Retinal pigment epithelial cell (primary cell): ENCODE data around the gene AVEN.

Source experiments
- DNase-seq: peaks from one replicate; pipeline ENCODE4 v3.0.0-alpha.2; 2010; ENCODE audit warnings: low read depth
- H3K4me3 ChIP-seq: 2 replicates; pipeline ENCODE4 v1.5.1; 2011; ENCODE audit warnings: mild to moderate bottlenecking, low read length, control low read depth, moderate library complexity
- CTCF ChIP-seq: conservative IDR thresholded peaks from 2 replicates; pipeline ENCODE4 v1.5.1; 2011; ENCODE audit warnings: low read depth, low read length, control low read depth, inconsistent platforms

The AVEN gene

GRCh38 chr15:33871980-33872379 lies 167.0 kb downstream of the AVEN start:
- no peak overlapping the region for H3K4me3 ChIP-seq
- TF ChIP-seq CTCF: no peak
- DNase-seq: no peak

- TF ChIP-seq CTCF: no peak
- no peak overlapping the region for H3K4me3 ChIP-seq
- DNase-seq: no peak
These were observed 172.8 kb downstream of the AVEN start for GRCh38 chr15:33866101-33866737.

DNA sequence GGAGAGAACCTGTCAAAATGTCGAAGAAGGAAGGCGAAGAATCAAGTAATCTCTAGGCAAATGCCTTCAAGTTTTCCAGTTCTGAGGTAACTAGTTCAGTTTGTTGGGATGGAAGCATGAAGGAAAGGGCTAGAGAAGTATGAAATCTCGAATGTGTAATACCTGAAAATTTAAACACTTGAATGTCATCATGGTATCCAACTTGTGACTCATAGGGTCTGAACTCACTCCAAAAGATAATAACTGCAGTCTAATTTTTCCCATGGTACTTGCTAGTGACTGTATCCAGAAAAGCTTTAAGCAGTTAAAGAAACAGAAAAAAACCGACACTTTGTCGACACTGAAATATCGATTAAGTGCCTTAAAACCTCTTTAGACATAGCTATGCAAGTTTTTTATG lies 173.6 kb downstream of the AVEN start:
- no peak for DNase-seq
- no peak for TF ChIP-seq CTCF
- H3K4me3 ChIP-seq: no peak overlapping the region

DNA sequence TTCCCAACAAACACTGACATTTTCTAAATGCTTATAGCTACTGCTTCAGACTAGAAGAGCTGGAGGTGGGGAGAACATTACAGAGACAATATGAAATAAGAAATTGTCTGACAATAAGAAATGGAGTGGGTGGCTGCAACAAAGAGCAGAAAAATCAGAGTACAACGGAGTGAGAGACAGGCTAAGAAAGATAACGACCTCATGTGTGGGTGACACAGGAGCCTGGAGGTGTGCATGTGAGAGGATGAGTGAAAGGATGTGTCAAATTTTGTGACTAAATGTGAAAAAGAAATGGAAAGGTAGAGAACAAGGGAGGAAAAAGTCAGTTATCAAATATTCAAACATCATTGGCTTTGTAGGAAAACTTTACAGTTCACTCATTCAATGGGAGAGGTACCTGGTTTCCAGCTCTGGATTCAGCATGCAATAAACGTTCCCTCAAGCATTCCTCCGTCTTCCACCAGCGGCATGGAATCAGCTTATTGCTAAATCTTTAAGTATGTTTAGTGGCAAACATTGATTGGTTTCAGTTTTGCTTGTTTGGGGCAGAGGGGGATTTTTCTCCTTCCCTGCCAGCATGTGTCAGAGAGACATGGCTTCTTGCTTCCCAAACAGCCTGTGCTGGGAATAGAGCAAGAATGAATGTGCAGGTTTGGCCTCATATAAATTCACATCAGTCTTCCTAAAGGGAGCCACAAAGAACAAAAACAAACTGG lies 174.5 kb downstream of the AVEN start:
- H3K4me3 ChIP-seq: no peak overlapping the region
- no peak for TF ChIP-seq CTCF
- DNase-seq: no peak

DNA sequence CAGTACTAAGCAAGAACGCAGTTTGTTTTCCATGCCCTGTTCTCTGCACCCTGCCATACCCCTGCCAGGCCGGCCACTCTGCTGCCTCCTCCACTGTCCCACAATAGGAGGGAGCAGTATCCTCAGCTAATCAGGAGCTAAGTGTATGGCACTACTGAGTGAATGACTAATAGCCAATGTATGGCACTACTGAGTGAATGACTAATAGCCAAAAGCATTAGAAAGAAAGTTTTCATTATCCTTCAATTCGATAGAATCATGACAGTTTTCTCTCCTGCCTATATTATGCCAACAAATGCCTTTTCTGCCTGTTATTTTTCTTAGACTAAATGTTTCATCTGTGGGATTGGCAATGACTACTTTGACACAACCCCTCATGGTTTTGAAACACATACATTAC lies 178.2 kb downstream of the AVEN start:
- no peak for TF ChIP-seq CTCF

GRCh38 chr15:33859992-33860545 lies 178.9 kb downstream of the AVEN start:
- no peak for TF ChIP-seq CTCF
- DNase-seq: no peak
- no peak overlapping the region for H3K4me3 ChIP-seq

More for the DNA sequence above, 178.2 kb downstream of the AVEN start:
- DNase-seq: peak; percentile 39
- no peak overlapping the region for H3K4me3 ChIP-seq

DNA sequence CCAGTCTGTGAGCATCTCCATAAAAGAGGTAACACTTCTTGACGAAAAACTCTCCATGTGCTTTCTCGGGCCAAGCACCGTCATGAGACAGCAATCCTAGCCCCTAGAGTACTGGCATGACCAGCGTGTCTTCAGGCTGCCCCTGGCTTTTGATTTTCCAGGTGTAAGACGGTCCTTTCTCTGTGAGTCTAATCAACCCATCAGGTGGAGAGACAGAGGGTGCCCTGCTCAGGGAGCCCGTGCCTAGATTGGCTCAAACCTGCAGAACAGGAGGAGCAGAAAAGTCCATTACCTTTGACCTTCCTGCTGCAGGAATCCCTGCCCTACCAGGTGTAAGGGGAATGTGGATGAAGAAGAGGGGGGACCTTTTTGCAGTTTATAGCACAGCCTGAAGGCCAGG lies 180.2 kb downstream of the AVEN start:
- H3K4me3 ChIP-seq: no peak overlapping the region
- no peak for TF ChIP-seq CTCF
- DNase-seq: no peak
